Measurements from ENCODE around the gene STK39.

- TF ChIP-seq GABPA (IDR thresholded peaks at IDR 0.05; ENCODE audit: low read depth) (no peak), SPI1 (IDR thresholded peaks at IDR 0.05; ENCODE audit: borderline replicate concordance, low read depth) (no peak), CTCF (IDR thresholded peaks at IDR 0.05; ENCODE audit: insufficient read depth, low read length) (no peak), POLR2AphosphoS5 (IDR thresholded peaks at IDR 0.05; ENCODE audit: low read depth) (no peak)
These were observed 57.4 kb downstream of the STK39 start for GRCh38 chr2:168189835-168190569.

All from HL-60 (cell line).